Spinal cord (tissue), 10 donors: ENCODE data around the gene THAP8. TPM values are rescaled to one million over a fixed set of nuclear protein-coding genes. Genes with fewer than 3 reads are reported as not detected.
"Not testable (repeated sequence)": the region's sequence is repeated elsewhere in the genome, so short reads cannot be mapped to it uniquely, and the experiment has no call there.

Experiments used
- DNase-seq, 6 donors: peaks; one replicate each; pipeline versions ENCODE4 v3.0.0 to v3.0.0-alpha.2; 2013 to 2015; ENCODE audit warnings: low spot score in 6 of 6, low read depth in 4 of 6
- H3K27ac ChIP-seq: one replicate; pipeline ENCODE4 v1.5.1; 2013; ENCODE audit warnings: low read depth, low read length, control low read depth
- H3K27me3 ChIP-seq: one replicate; pipeline ENCODE4 v1.6.1; 2013; ENCODE audit warnings: low read length; ENCODE audit not compliant: control insufficient read depth, insufficient read depth
- H3K36me3 ChIP-seq: one replicate; pipeline ENCODE4 v1.6.1; 2013; ENCODE audit warnings: low read length; ENCODE audit not compliant: control insufficient read depth, insufficient read depth
- H3K4me1 ChIP-seq: one replicate; pipeline ENCODE4 v1.6.1; 2013; ENCODE audit warnings: low read length; ENCODE audit not compliant: control insufficient read depth, insufficient read depth
- H3K4me3 ChIP-seq: one replicate; pipeline ENCODE4 v1.5.1; 2013; ENCODE audit warnings: low read depth, low read length, control low read depth
- H3K9me3 ChIP-seq: one replicate; pipeline ENCODE4 v1.6.1; 2013; ENCODE audit warnings: low read length; ENCODE audit not compliant: control insufficient read depth, insufficient read depth
- WGBS: methylation state at CpG from one replicate; pipeline ENCODE4 v1.1.5; 2013; ENCODE audit warnings: missing lambda C conversion rate; ENCODE audit not compliant: insufficient coverage; 5-methylcytosine and 5-hydroxymethylcytosine counted together
- polyA plus RNA-seq, 2 donors: library from polyadenylated mRNA; unstranded; fragments of 120-200 nt; gene quantifications; one replicate each; pipeline ENCODE4 v1.2.1, GENCODE V29; 2013; ENCODE audit not compliant: insufficient read length in 2 of 2
- total RNA-seq, 2 donors: library from RNA; depleted of rRNA in 1 of 2; stranded (reverse); fragments of 120-200 nt in 1 of 2; fragments of >200 nt in 1 of 2; gene quantifications; one replicate each; pipeline versions ENCODE4 v1.2.3 to v1.2.4, GENCODE V29; 2013 to 2014
- donor health status: healthy.

The THAP8 gene
- total and polyA plus RNA-seq, 4 donors, result 3.1 to 17.1 (median 11.7) TPM

GRCh38 chr19:36054733-36055686 is 925 bp upstream of the THAP8 start, which contains the start of gene WDR62:
Gene WDR62 (plus strand): TSS chr19:36054897. CDS start chr19:36054972, 75 bp downstream.
- Histone ChIP-seq H3K4me3 (peak within 1 kb of the TSS; percentile 81), H3K27ac (peak within 1 kb of the TSS; percentile 99), H3K9me3 (no peaks in the 10 kb centered on the region), H3K4me1 (peaks cover 23% of the 10 kb centered on the region), H3K27me3 (no peaks in the 10 kb centered on the region), H3K36me3 (peaks cover 5% of the 10 kb centered on the region)
- WGBS, result under 1% methylated on average over 69 of the region's 76 CpGs
- peak in 3 of 6 donors; percentile 9 to 90 (median 40) for DNase-seq

GRCh38 chr19:36051637-36052036 is 2.4 kb downstream of the THAP8 start:
- peaks cover 23% of the 10 kb centered on the region for H3K4me1 ChIP-seq
- H3K27me3 ChIP-seq, result no peaks in the 10 kb centered on the region
- H3K27ac ChIP-seq, result no peak overlapping the region
- no peaks in the 10 kb centered on the region for H3K9me3 ChIP-seq
- H3K36me3 ChIP-seq, result no peaks in the 10 kb centered on the region
- H3K4me3 ChIP-seq, result no peak overlapping the region
- WGBS, result 90% methylated on average over 2 of the region's 4 CpGs
- DNase-seq, result no peak

GRCh38 chr19:36051236-36051635 is 2.8 kb downstream of the THAP8 start:
- no peaks in the 10 kb centered on the region for H3K9me3 ChIP-seq
- no peaks in the 10 kb centered on the region for H3K27me3 ChIP-seq
- DNase-seq, result peak in 1 of 6 donors; percentile 14
- no peak overlapping the region for H3K4me3 ChIP-seq
- no peaks in the 10 kb centered on the region for H3K36me3 ChIP-seq
- H3K27ac ChIP-seq, result no peak overlapping the region
- peaks cover 23% of the 10 kb centered on the region for H3K4me1 ChIP-seq
- 49% methylated on average over 3 of the region's 3 CpGs for WGBS

GRCh38 chr19:36049080-36049698 is 4.9 kb downstream of the THAP8 start:
- Histone ChIP-seq H3K27me3 (no peaks in the 10 kb centered on the region), H3K36me3 (peaks cover 4% of the 10 kb centered on the region), H3K27ac (no peak overlapping the region), H3K4me3 (no peak overlapping the region), H3K4me1 (peaks cover 13% of the 10 kb centered on the region), H3K9me3 (no peaks in the 10 kb centered on the region)
- WGBS, result 100% methylated on average over 1 of the region's 4 CpGs
- DNase-seq, result no peak

GRCh38 chr19:36047835-36048234 is 6.2 kb downstream of the THAP8 start:
- Histone ChIP-seq H3K4me1 (peaks cover 2% of the 10 kb centered on the region), H3K4me3 (no peak overlapping the region), H3K27ac (no peak overlapping the region), H3K36me3 (peaks cover 4% of the 10 kb centered on the region), H3K9me3 (no peaks in the 10 kb centered on the region), H3K27me3 (no peaks in the 10 kb centered on the region)
- no peak for DNase-seq

GRCh38 chr19:36046443-36047050 is 7.5 kb downstream of the THAP8 start:
- 85% methylated on average over 4 of the region's 5 CpGs for WGBS
- DNase-seq, result no peak
- Histone ChIP-seq H3K9me3 (no peaks in the 10 kb centered on the region), H3K27me3 (no peaks in the 10 kb centered on the region), H3K4me3 (no peak overlapping the region), H3K36me3 (peaks cover 4% of the 10 kb centered on the region), H3K4me1 (no peaks in the 10 kb centered on the region), H3K27ac (no peak overlapping the region)

GRCh38 chr19:36043952-36044351 is 10.1 kb downstream of the THAP8 start:
- H3K27ac ChIP-seq, result no peak overlapping the region
- no peaks in the 10 kb centered on the region for H3K27me3 ChIP-seq
- H3K4me3 ChIP-seq, result no peak overlapping the region
- 88% methylated on average over 2 of the region's 2 CpGs for WGBS
- no peaks in the 10 kb centered on the region for H3K9me3 ChIP-seq
- no peaks in the 10 kb centered on the region for H3K4me1 ChIP-seq
- no peak for DNase-seq
- peaks cover 15% of the 10 kb centered on the region for H3K36me3 ChIP-seq

GRCh38 chr19:36041831-36042230 is 12.3 kb downstream of the THAP8 start:
- 29% methylated on average over 1 of the region's 3 CpGs for WGBS
- no peak overlapping the region for H3K4me3 ChIP-seq
- DNase-seq, result no peak
- H3K27me3 ChIP-seq, result no peaks in the 10 kb centered on the region
- peaks cover 30% of the 10 kb centered on the region for H3K36me3 ChIP-seq
- H3K4me1 ChIP-seq, result no peaks in the 10 kb centered on the region
- H3K27ac ChIP-seq, result peak overlapping the region; percentile 36
- H3K9me3 ChIP-seq, result no peaks in the 10 kb centered on the region

GRCh38 chr19:36041092-36041491 is 13.0 kb downstream of the THAP8 start:
- peaks cover 30% of the 10 kb centered on the region for H3K36me3 ChIP-seq
- WGBS, result 89% methylated on average over 5 of the region's 6 CpGs
- H3K4me1 ChIP-seq, result not testable (repeated sequence)

More at GRCh38 chr19:36041092-36041491, 13.0 kb downstream of the THAP8 start:
- H3K9me3 ChIP-seq, H3K27me3 ChIP-seq, H3K4me3 ChIP-seq, H3K27ac ChIP-seq, DNase-seq: not testable (repeated sequence)
